Ovary (tissue), 3 donors: Measurements from ENCODE around the gene COMMD9.

Experiments
- EP300 ChIP-seq: sonication (generic); formaldehyde crosslinking; IDR thresholded peaks from one replicate; pipeline ENCODE4 v1.6.1; 2017; ENCODE audit warnings: antibody characterized with exemption
- POLR2A ChIP-seq: fragments of 450-650 bp; IDR thresholded peaks from one replicate; pipeline ENCODE4 v1.6.1; 2017; ENCODE audit warnings: antibody characterized with exemption, mild to moderate bottlenecking, moderate library complexity
- TF ChIP-seq, protein P1 (sequence below), 3 donors: fragments of 450-650 bp in 2 of 3; fragments of 200-600 bp in 1 of 3; IDR thresholded peaks; one replicate each; pipeline versions ENCODE4 v1.5.1 to v1.8.0; 2016 to 2022; ENCODE audit warnings: antibody characterized with exemption in 3 of 3, mild to moderate bottlenecking in 1 of 3
- donor health status: DM: no; HTN: no; CAD: no.

- TF ChIP-seq, protein P1, sequence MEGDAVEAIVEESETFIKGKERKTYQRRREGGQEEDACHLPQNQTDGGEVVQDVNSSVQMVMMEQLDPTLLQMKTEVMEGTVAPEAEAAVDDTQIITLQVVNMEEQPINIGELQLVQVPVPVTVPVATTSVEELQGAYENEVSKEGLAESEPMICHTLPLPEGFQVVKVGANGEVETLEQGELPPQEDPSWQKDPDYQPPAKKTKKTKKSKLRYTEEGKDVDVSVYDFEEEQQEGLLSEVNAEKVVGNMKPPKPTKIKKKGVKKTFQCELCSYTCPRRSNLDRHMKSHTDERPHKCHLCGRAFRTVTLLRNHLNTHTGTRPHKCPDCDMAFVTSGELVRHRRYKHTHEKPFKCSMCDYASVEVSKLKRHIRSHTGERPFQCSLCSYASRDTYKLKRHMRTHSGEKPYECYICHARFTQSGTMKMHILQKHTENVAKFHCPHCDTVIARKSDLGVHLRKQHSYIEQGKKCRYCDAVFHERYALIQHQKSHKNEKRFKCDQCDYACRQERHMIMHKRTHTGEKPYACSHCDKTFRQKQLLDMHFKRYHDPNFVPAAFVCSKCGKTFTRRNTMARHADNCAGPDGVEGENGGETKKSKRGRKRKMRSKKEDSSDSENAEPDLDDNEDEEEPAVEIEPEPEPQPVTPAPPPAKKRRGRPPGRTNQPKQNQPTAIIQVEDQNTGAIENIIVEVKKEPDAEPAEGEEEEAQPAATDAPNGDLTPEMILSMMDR (IDR thresholded peaks at IDR 0.05), result no peak
- TF ChIP-seq POLR2A, result no peak
- no peak for TF ChIP-seq EP300
These were observed 19.4 kb upstream of the COMMD9 start for GRCh38 chr11:36308577-36308976.
